A549 (cell line): ENCODE results near the gene SPSB2. TPM values are rescaled to one million over a fixed set of nuclear protein-coding genes. Genes with fewer than 3 reads are reported as not detected.
"Not testable (repeated sequence)": the region's sequence is repeated elsewhere in the genome, so short reads cannot be mapped to it uniquely, and the experiment has no call there.

Experiments used
- ATAC-seq, 2 experiments: fragments of 200-7000 bp in 1 of 2; fragments of >200 bp in 1 of 2; cut with Nextera tagmentation in 1 of 2; cut with Tn5 transposase in 1 of 2; 3 replicates each; pipeline versions ENCODE4 v1.8.0 to v1.9.1; 2018 to 2020; ENCODE audit warnings: mild to moderate bottlenecking in 1 of 2, moderate library complexity in 1 of 2
- CTCF ChIA-PET: fragments of 300-600 bp; sonication (Branson Sonifier 250); formaldehyde crosslinking; extraction: SDS; loops from one replicate; lab custom pipeline; 2021; ENCODE audit warnings: antibody characterized with exemption, inconsistent platforms; lab: Yijun Ruan, JAX
- POLR2A ChIA-PET: fragments of 350-600 bp; formaldehyde crosslinking; extraction: SDS; loops from one replicate; lab custom pipeline; 2021; ENCODE audit warnings: antibody characterized with exemption, inconsistent platforms; lab: Yijun Ruan, JAX
- DNase-seq, 2 experiments: peaks; one replicate each; pipeline versions ENCODE4 v3.0.0 to v3.0.0-alpha.2; 2011 to 2016; ENCODE audit warnings: low read depth in 1 of 2, low spot score in 1 of 2
- FAIRE-seq: peaks from 2 replicates; lab custom pipeline; 2011; peaks lifted over from hg19 to GRCh38; lab: Jason Lieb, UNC
- H3K27ac ChIP-seq, 2 experiments: fragments of >200 bp; sonication (Bioruptor Twin); formaldehyde crosslinking; 3 replicates each; pipeline ENCODE4 v1.5.1; 2016 to 2017
- H3K4me1 ChIP-seq: fragments of >200 bp; sonication (Bioruptor Twin); formaldehyde crosslinking; 3 replicates; pipeline ENCODE4 v1.6.1; 2016
- H3K4me2 ChIP-seq: fragments of >200 bp; sonication (Bioruptor Twin); formaldehyde crosslinking; 3 replicates; pipeline ENCODE4 v1.6.1; 2016
- H3K4me3 ChIP-seq: fragments of >200 bp; sonication (Bioruptor Twin); formaldehyde crosslinking; 3 replicates; pipeline ENCODE4 v1.5.1; 2016
- H3K9me3 ChIP-seq: fragments of >200 bp; sonication (Bioruptor Twin); formaldehyde crosslinking; 3 replicates; pipeline ENCODE4 v1.6.1; 2016
- CEBPB ChIP-seq, 2 experiments: fragments of >200 bp in 1 of 2; sonication (Bioruptor Twin) in 1 of 2; formaldehyde crosslinking in 1 of 2; IDR thresholded peaks; 2 replicates each; pipeline ENCODE4 v1.6.1; 2012 to 2016
- EHF ChIP-seq: fragments of 250-450 bp; sonication (Bioruptor Pico); IDR thresholded peaks from 2 replicates; pipeline ENCODE4 v1.5.0; 2020; ENCODE audit warnings: mild to moderate bottlenecking
- ESRRA ChIP-seq: fragments of 150-350 bp; IDR thresholded peaks from 2 replicates; pipeline ENCODE4 v1.6.1; 2014; ENCODE audit warnings: mild to moderate bottlenecking, low read length, borderline replicate concordance
- FOXS1 ChIP-seq: fragments of 250-450 bp; sonication (Bioruptor Pico); IDR thresholded peaks from 2 replicates; pipeline ENCODE4 v1.5.0; 2020; ENCODE audit warnings: mild to moderate bottlenecking, moderate library complexity
- HEYL ChIP-seq: fragments of 250-450 bp; sonication (Bioruptor Pico); IDR thresholded peaks from 2 replicates; pipeline ENCODE4 v1.8.0; 2021; ENCODE audit warnings: mild to moderate bottlenecking, moderate library complexity
- HOXA7 ChIP-seq: fragments of 250-450 bp; sonication (Bioruptor Pico); IDR thresholded peaks from 2 replicates; pipeline ENCODE4 v1.5.0; 2020; ENCODE audit warnings: mild to moderate bottlenecking, moderate library complexity
- HOXB13 ChIP-seq: fragments of 250-450 bp; sonication (Bioruptor Pico); IDR thresholded peaks from 2 replicates; pipeline ENCODE4 v1.5.0; 2020; ENCODE audit warnings: low read depth, mild to moderate bottlenecking, moderate library complexity
- HOXB5 ChIP-seq: fragments of 250-450 bp; sonication (Bioruptor Pico); IDR thresholded peaks from 2 replicates; pipeline ENCODE4 v1.5.0; 2020; ENCODE audit warnings: mild to moderate bottlenecking, moderate library complexity
- JUNB ChIP-seq: fragments of >200 bp; sonication (Bioruptor Twin); formaldehyde crosslinking; IDR thresholded peaks from 2 replicates; pipeline ENCODE4 v1.6.1; 2016
- MAFK ChIP-seq: fragments of 450-650 bp; IDR thresholded peaks from 2 replicates; pipeline ENCODE4 v1.6.1; 2014; ENCODE audit not compliant: partially characterized antibody
- MYC ChIP-seq: IDR thresholded peaks from 2 replicates; pipeline ENCODE4 v1.6.1; 2012; ENCODE audit warnings: mild to moderate bottlenecking, inconsistent platforms, low read length, improper control_type of control experiment, borderline replicate concordance
- NPAS2 ChIP-seq: fragments of 250-450 bp; sonication (Bioruptor Pico); IDR thresholded peaks from 2 replicates; pipeline ENCODE4 v1.8.0; 2022; ENCODE audit warnings: mild to moderate bottlenecking, moderate library complexity, borderline replicate concordance
- NR3C1 ChIP-seq: fragments of >200 bp; sonication (Bioruptor Twin); formaldehyde crosslinking; IDR thresholded peaks from 3 replicates; pipeline ENCODE4 v1.6.1; 2017
- RAD21 ChIP-seq, 2 experiments: fragments of >200 bp in 1 of 2; sonication (Bioruptor Twin) in 1 of 2; formaldehyde crosslinking in 1 of 2; IDR thresholded peaks in 1 of 2; conservative IDR thresholded peaks in 1 of 2; 2 replicates in 1 of 2; 3 replicates in 1 of 2; pipeline ENCODE4 v1.6.1; 2012 to 2018; ENCODE audit warnings: inconsistent platforms in 1 of 2
- RARB ChIP-seq: fragments of 250-450 bp; sonication (Bioruptor Pico); IDR thresholded peaks from 2 replicates; pipeline ENCODE4 v1.8.0; 2021; ENCODE audit warnings: mild to moderate bottlenecking, moderate library complexity
- SMC3 ChIP-seq: fragments of >200 bp; sonication (Bioruptor Twin); formaldehyde crosslinking; IDR thresholded peaks from 3 replicates; pipeline ENCODE4 v1.6.1; 2018; ENCODE audit warnings: inconsistent platforms
- SREBF2 ChIP-seq: fragments of 450-650 bp; IDR thresholded peaks from 2 replicates; pipeline ENCODE4 v1.6.1; 2014; ENCODE audit warnings: mild to moderate bottlenecking, moderate library complexity
- TFCP2L1 ChIP-seq: fragments of 250-450 bp; sonication (Bioruptor Pico); IDR thresholded peaks from 2 replicates; pipeline ENCODE4 v1.5.0; 2021; ENCODE audit warnings: mild to moderate bottlenecking
- TP53 ChIP-seq: fragments of 250-450 bp; sonication (Bioruptor Pico); IDR thresholded peaks from 2 replicates; pipeline ENCODE4 v1.5.0; 2021; ENCODE audit warnings: mild to moderate bottlenecking, moderate library complexity
- ZC3H11A ChIP-seq: fragments of 450-650 bp; IDR thresholded peaks from 2 replicates; pipeline ENCODE4 v1.6.1; 2014; ENCODE audit warnings: antibody characterized with exemption, mild to moderate bottlenecking
- ZNF302 ChIP-seq: fragments of 250-450 bp; sonication (Bioruptor Pico); IDR thresholded peaks from 2 replicates; pipeline ENCODE4 v1.9.0; 2021; ENCODE audit warnings: inconsistent platforms, mild to moderate bottlenecking, moderate library complexity
- ZSCAN20 ChIP-seq: fragments of 250-450 bp; sonication (Bioruptor Pico); IDR thresholded peaks from 2 replicates; pipeline ENCODE4 v1.8.0; 2022; ENCODE audit warnings: mild to moderate bottlenecking, moderate library complexity
- WGBS: methylation state at CpG from one replicate; pipeline ENCODE4 v1.1.6; 2017; ENCODE audit errors: missing lambda C conversion rate; 5-methylcytosine and 5-hydroxymethylcytosine counted together
- polyA plus RNA-seq, 4 experiments: library from polyadenylated mRNA; depleted of rRNA in 3 of 4; stranded (reverse); fragments of >200 nt; fragmentation: RNase III in 1 of 4; extraction: RNeasy Plus Mini Kit Qiagen cat#74134 plus additional on column Dnase treatment in 1 of 4; gene quantifications; 2 replicates in 3 of 4; 3 replicates in 1 of 4; pipeline ENCODE4 v1.2.3, GENCODE V29; 2011 to 2017
- TF ChIP-seq, protein P1 (sequence below): fragments of >200 bp; sonication (Bioruptor Twin); formaldehyde crosslinking; IDR thresholded peaks from 3 replicates; pipeline ENCODE4 v1.6.1; 2016
- TF ChIP-seq, protein P2 (sequence below): fragments of 250-450 bp; sonication (Bioruptor Pico); IDR thresholded peaks from 2 replicates; pipeline ENCODE4 v1.5.0; 2020; ENCODE audit warnings: low read depth, mild to moderate bottlenecking, moderate library complexity
- TF ChIP-seq, protein P3 (sequence below): IDR thresholded peaks from 2 replicates; pipeline ENCODE4 v1.6.1; 2012
- TF ChIP-seq, protein P4 (sequence below): fragments of >200 bp; sonication (Bioruptor Twin); formaldehyde crosslinking; IDR thresholded peaks from 3 replicates; pipeline ENCODE4 v1.5.1; 2016

SPSB2 gene
- polyA plus RNA-seq, 2 of the 4 experiments (the other 2 are of a cell fraction) = 16.8 to 21.8 TPM

DNA sequence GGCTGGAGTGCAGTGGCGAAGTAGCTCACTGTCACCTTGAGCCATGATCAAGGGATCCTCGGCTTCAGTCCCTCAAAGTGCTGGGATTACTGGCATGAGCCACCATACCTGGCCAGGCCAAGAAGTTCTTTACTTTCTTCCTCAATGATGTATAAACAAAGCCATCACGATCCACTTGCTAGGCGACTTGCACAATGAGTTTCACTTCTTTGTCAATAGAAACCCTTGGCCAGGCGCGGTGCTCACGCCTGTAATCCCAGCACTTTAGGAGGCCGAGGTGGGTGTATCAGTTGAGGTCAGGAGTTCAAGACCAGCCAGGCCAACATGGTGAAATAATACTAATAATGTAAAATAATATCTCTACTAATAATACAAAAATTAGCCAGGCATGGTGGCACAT is 14.4 kb upstream of the SPSB2 start:
- CTCF ChIA-PET = interaction anchor here (0.6 to 9.5 kb wide), 4 partner anchors 12 to 51 kb away, joined by 3 to 399 read pairs (median 4); partner anchors contain the start of genes SPSB2 and TPI1
- H3K4me1 ChIP-seq = peaks cover 56% of the 10 kb centered on the region
- no peak for ATAC-seq
- DNase-seq = no peak
- POLR2A ChIA-PET = interaction anchor here (0.7 kb wide), 1 partner anchor 15 kb away, joined by 3 read pairs; no protein-coding TSS in a partner anchor
- FAIRE-seq = no peak
- H3K4me3 ChIP-seq = no peak overlapping the region
- no peaks in the 10 kb centered on the region for H3K9me3 ChIP-seq
- TF ChIP-seq CEBPB (IDR thresholded peaks at IDR 0.05) = 0 out of 4 replicates have a peak, but pooled peaks of 1 of the 2 experiments have one; percentile 30
- no peak for TF ChIP-seq SMC3
- TF ChIP-seq, protein P1, sequence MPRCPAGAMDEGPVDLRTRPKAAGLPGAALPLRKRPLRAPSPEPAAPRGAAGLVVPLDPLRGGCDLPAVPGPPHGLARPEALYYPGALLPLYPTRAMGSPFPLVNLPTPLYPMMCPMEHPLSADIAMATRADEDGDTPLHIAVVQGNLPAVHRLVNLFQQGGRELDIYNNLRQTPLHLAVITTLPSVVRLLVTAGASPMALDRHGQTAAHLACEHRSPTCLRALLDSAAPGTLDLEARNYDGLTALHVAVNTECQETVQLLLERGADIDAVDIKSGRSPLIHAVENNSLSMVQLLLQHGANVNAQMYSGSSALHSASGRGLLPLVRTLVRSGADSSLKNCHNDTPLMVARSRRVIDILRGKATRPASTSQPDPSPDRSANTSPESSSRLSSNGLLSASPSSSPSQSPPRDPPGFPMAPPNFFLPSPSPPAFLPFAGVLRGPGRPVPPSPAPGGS = no peak
- TF ChIP-seq TFCP2L1 (CRISPR knock-in tag) = no peak
- no peak for TF ChIP-seq HOXA7 (CRISPR knock-in tag)
- no peak for TF ChIP-seq MAFK
- no peak for TF ChIP-seq HEYL
- no peak for TF ChIP-seq SREBF2
- WGBS = 62% methylated on average over 8 of the region's 8 CpGs
- H3K4me2 ChIP-seq = peak overlapping the region; percentile 56
- peak overlapping the region; percentile 91 to 94 for H3K27ac ChIP-seq

DNA sequence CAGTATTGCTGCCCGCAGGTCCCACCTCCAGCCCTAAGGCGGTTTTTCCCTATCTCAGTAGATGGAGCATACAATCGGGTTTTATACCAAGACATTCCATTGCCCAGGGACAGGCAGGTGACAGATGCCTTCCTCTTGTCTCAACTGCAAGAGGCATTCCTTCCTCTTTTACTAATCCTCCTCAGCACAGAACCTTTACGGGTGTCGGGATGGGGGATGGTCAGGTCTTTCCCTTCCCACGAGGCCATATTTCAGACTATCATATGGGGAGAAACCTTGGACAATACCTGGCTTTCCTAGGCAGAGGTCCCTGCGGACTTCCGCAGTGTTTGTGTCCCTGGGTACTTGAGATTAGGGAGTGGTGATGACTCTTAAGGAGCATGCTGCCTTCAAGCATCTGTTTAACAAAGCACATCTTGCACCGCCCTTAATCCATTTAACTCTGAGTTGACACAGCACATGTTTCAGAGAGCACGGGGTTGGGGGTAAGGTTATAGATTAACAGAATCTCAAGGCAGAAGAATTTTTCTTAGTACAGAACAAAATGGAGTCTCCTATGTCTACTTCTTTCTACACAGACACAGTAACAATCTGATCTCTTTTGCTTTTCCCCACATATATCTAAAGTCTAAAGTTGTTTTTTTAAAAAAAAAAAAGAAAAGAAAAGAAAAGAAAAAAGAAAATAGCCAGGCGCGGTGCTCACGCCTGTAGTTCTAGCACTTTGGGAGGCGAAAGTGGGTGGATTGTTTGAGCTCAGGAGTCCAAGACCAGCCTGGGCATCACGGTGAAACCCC is 13.3 kb upstream of the SPSB2 start:
- not testable (repeated sequence) for DNase-seq, H3K9me3 ChIP-seq, H3K4me3 ChIP-seq, ATAC-seq, FAIRE-seq
- TF ChIP-seq EHF (CRISPR knock-in tag) (peak; percentile 98), FOXS1 (CRISPR knock-in tag) (peak; percentile 97; the same call in 1 of the 2 replicates), ZNF302 (peak; percentile 98), ZSCAN20 (CRISPR knock-in tag) (peak; percentile 100), HEYL (peak; percentile 99), HOXB5 (peak; percentile 97), HOXB13 (CRISPR knock-in tag) (peak; percentile 94), NPAS2 (CRISPR knock-in tag) (peak; percentile 87)
- TF ChIP-seq, protein P2, sequence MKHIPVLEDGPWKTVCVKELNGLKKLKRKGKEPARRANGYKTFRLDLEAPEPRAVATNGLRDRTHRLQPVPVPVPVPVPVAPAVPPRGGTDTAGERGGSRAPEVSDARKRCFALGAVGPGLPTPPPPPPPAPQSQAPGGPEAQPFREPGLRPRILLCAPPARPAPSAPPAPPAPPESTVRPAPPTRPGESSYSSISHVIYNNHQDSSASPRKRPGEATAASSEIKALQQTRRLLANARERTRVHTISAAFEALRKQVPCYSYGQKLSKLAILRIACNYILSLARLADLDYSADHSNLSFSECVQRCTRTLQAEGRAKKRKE (CRISPR knock-in tag) = peak; percentile 79; the same call in 1 of the 2 replicates
- TF ChIP-seq, protein P3, sequence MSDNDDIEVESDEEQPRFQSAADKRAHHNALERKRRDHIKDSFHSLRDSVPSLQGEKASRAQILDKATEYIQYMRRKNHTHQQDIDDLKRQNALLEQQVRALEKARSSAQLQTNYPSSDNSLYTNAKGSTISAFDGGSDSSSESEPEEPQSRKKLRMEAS = peak; percentile 51; the same call in 1 of the 2 replicates
- Histone ChIP-seq H3K4me2 (peak overlapping the region; percentile 56), H3K4me1 (peaks cover 53% of the 10 kb centered on the region), H3K27ac (peak overlapping the region; percentile 91 to 94)
- WGBS = 23% methylated on average over 14 of the region's 15 CpGs
- CTCF ChIA-PET = interaction anchor here (0.6 to 9.5 kb wide), 4 partner anchors 11 to 50 kb away, joined by 3 to 399 read pairs (median 70); partner anchors contain the start of genes SPSB2 and TPI1
- POLR2A ChIA-PET = interaction anchor here (0.6 to 0.7 kb wide), 2 partner anchors 14 to 73 kb away, joined by 3 read pairs; no protein-coding TSS in a partner anchor

DNA sequence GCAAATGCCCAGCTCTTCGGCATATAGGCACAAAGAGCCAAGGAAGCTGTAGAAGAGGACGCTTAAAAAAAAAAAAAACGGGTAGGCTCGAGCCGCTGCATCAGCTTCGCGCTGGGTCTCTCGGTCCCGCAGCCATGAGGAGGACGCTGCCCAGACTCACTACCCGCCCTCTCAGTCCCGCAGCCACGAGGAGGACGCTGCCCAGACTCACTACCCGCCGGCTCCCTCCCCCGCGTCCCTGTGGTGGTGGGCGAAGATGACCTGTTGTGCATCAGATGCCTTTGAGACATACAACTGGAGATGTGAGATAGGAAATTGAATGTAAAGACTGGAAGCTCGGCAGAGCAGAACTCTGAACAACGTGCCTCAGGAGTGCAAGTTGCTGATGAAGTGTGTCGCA is 11.4 kb upstream of the SPSB2 start:
- WGBS = 88% methylated on average over 22 of the region's 22 CpGs
- POLR2A ChIA-PET = interaction anchor here (0.7 to 1.4 kb wide), 2 partner anchors 11 to 18 kb away, joined by 4 to 6 read pairs; partner anchors contain the start of gene SPSB2
- DNase-seq (no peak), FAIRE-seq (no peak), ATAC-seq (no peak)
- Histone ChIP-seq H3K4me2 (no peak overlapping the region), H3K4me3 (no peak overlapping the region), H3K27ac (peak overlapping the region; percentile 84 to 91; a peak in 4 of 6 replicates), H3K4me1 (peaks cover 60% of the 10 kb centered on the region), H3K9me3 (no peaks in the 10 kb centered on the region)
- CTCF ChIA-PET = interaction anchor here (0.6 to 17.9 kb wide), 5 partner anchors 6 to 1049 kb away, joined by 3 to 399 read pairs (median 4); partner anchors contain the start of gene SPSB2
- TF ChIP-seq ESRRA (no peak), MYC (no peak), RARB (CRISPR knock-in tag) (no peak), ZC3H11A (no peak), HOXB5 (no peak), TFCP2L1 (CRISPR knock-in tag) (no peak), RAD21 (conservative IDR thresholded peaks at IDR 0.05 in 1 of 2, IDR thresholded peaks at IDR 0.05 in 1 of 2) (no peak), HOXA7 (CRISPR knock-in tag) (no peak), NR3C1 (no peak), FOXS1 (CRISPR knock-in tag) (no peak), MAFK (no peak), TP53 (no peak), JUNB (no peak)
- TF ChIP-seq, protein P1 = no peak
- TF ChIP-seq, protein P4, sequence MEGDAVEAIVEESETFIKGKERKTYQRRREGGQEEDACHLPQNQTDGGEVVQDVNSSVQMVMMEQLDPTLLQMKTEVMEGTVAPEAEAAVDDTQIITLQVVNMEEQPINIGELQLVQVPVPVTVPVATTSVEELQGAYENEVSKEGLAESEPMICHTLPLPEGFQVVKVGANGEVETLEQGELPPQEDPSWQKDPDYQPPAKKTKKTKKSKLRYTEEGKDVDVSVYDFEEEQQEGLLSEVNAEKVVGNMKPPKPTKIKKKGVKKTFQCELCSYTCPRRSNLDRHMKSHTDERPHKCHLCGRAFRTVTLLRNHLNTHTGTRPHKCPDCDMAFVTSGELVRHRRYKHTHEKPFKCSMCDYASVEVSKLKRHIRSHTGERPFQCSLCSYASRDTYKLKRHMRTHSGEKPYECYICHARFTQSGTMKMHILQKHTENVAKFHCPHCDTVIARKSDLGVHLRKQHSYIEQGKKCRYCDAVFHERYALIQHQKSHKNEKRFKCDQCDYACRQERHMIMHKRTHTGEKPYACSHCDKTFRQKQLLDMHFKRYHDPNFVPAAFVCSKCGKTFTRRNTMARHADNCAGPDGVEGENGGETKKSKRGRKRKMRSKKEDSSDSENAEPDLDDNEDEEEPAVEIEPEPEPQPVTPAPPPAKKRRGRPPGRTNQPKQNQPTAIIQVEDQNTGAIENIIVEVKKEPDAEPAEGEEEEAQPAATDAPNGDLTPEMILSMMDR = no peak
